A172 (cell line): ENCODE results near the gene CIP2A. TPM values are rescaled to one million over a fixed set of nuclear protein-coding genes. Genes with fewer than 3 reads are reported as not detected.
A peak's percentile ranks its signal among the peaks of the same experiment; 100 is the strongest.
"Not testable (repeated sequence)": the region's sequence is repeated elsewhere in the genome, so short reads cannot be mapped to it uniquely, and the experiment has no call there.

Experiments used
- DNase-seq: peaks from one replicate; pipeline ENCODE4 v3.0.0-alpha.2; 2015; ENCODE audit warnings: low spot score
- total RNA-seq: library from RNA; depleted of rRNA; stranded (reverse); fragments of >200 nt; shearing (Covaris generic); gene quantifications from 2 replicates; pipeline ENCODE4 v1.2.3, GENCODE V29; 2014; rRNA removed

The CIP2A gene
- 60.7 and 75.9 TPM in 2 replicates for total RNA-seq

GRCh38 chr3:108589081-108589997 is at the start of gene CIP2A, which contains the start of gene DZIP3:
TSS of gene CIP2A (minus strand) at chr3:108589438. CDS start at chr3:108589375, 63 bp downstream.
TSS of gene DZIP3 (plus strand) at chr3:108589722. CDS start at chr3:108605407, 15,685 bp downstream.
- peak; percentile 93 for DNase-seq

- DNase-seq = no peak
These were observed 40.7 kb upstream of the CIP2A start for GRCh38 chr3:108629974-108630373.

GRCh38 chr3:108623504-108623903 is 34.3 kb upstream of the CIP2A start:
- no peak for DNase-seq

- DNase-seq = no peak
These were observed 31.0 kb upstream of the CIP2A start for GRCh38 chr3:108620250-108620649.

- DNase-seq = not testable (repeated sequence)
These were observed 26.9 kb upstream of the CIP2A start for GRCh38 chr3:108616090-108616489.

- DNase-seq = no peak
These were observed 21.4 kb upstream of the CIP2A start for GRCh38 chr3:108610651-108611050.

- DNase-seq = no peak
These were observed 19.5 kb upstream of the CIP2A start for GRCh38 chr3:108608750-108609149.

GRCh38 chr3:108605491-108605890 is 16.3 kb upstream of the CIP2A start:
- no peak for DNase-seq

- no peak for DNase-seq
These were observed 15.8 kb upstream of the CIP2A start for GRCh38 chr3:108605028-108605427.

GRCh38 chr3:108603691-108604090 is 14.5 kb upstream of the CIP2A start:
- no peak for DNase-seq

GRCh38 chr3:108602935-108603294 is 13.7 kb upstream of the CIP2A start:
- DNase-seq = no peak

GRCh38 chr3:108602249-108602934 is 13.2 kb upstream of the CIP2A start:
- DNase-seq = no peak

- DNase-seq = no peak
These were observed 10.6 kb upstream of the CIP2A start for GRCh38 chr3:108599677-108600409.

- no peak for DNase-seq
These were observed 9.1 kb upstream of the CIP2A start for GRCh38 chr3:108598375-108598774.

GRCh38 chr3:108595321-108595720 is 6.1 kb upstream of the CIP2A start:
- no peak for DNase-seq

- peak; percentile 11 for DNase-seq
These were observed 1.2 kb upstream of the CIP2A start for GRCh38 chr3:108590460-108590859.

GRCh38 chr3:108589998-108590323 is 723 bp upstream of the CIP2A start:
- DNase-seq = no peak

- no peak for DNase-seq
These were observed 637 bp downstream of the CIP2A start for GRCh38 chr3:108588601-108589000.

- DNase-seq = no peak
These were observed 11.2 kb downstream of the CIP2A start for GRCh38 chr3:108578064-108578463.

- no peak for DNase-seq
These were observed 19.9 kb downstream of the CIP2A start for GRCh38 chr3:108569336-108569735.

GRCh38 chr3:108566599-108566998 is 22.6 kb downstream of the CIP2A start:
- DNase-seq = no peak

GRCh38 chr3:108565506-108565905 is 23.7 kb downstream of the CIP2A start:
- no peak for DNase-seq
